Measurements from ENCODE around the gene NELL1.

The NELL1 gene

DNA sequence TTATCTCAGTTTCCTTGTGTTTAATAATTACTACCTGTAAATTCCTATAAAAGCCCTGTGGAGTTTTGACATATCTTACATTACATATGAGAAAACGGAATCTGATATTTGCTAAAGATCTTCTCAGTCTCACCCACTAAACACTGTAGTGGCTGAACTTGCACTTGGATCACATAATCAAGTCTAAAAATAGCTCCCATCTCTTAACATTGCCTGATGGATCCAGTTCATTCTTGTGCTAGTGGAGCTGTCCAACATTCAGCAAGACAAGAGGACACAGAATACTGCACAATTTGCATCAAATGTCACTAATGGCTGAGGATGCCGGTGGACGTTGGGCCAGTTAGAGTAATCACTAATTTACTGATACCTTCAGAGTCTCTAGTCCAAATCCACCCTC, 953.6 kb downstream of the NELL1 start:
- DNase-seq (ENCODE audit: low read depth in 2 of 3, low spot score in 2 of 3), result no peak

All from activated CD8-positive, alpha-beta memory T cell treated with anti-CD3 and anti-CD28 coated beads for 48 hours (primary cell).